ENCODE data around the gene CCDC127.

CCDC127 gene

GRCh38 chr5:190366-191035, 27.5 kb downstream of the CCDC127 start:
- DNase-seq (ENCODE audit: low read depth in 2 of 3, low spot score in 1 of 3): no peak

- DNase-seq (ENCODE audit: low read depth in 2 of 3, low spot score in 1 of 3): no peak
These were observed 28.0 kb downstream of the CCDC127 start for GRCh38 chr5:189976-190365.

GRCh38 chr5:189486-189885, 28.5 kb downstream of the CCDC127 start:
- DNase-seq (ENCODE audit: low read depth in 2 of 3, low spot score in 1 of 3): no peak

- DNase-seq (ENCODE audit: low read depth in 2 of 3, low spot score in 1 of 3): peak; percentile 82 to 92 (median 83)
These were observed 29.2 kb downstream of the CCDC127 start for GRCh38 chr5:188488-189481.

GRCh38 chr5:187617-188451, 30.1 kb downstream of the CCDC127 start:
- DNase-seq (ENCODE audit: low read depth in 2 of 3, low spot score in 1 of 3): no peak

- DNase-seq (ENCODE audit: low read depth in 2 of 3, low spot score in 1 of 3): no peak
These were observed 30.9 kb downstream of the CCDC127 start for GRCh38 chr5:187042-187431.

GRCh38 chr5:186091-187041, 31.6 kb downstream of the CCDC127 start:
- DNase-seq (ENCODE audit: low read depth in 2 of 3, low spot score in 1 of 3): no peak

- DNase-seq (ENCODE audit: low read depth in 2 of 3, low spot score in 1 of 3): no peak
These were observed 32.6 kb downstream of the CCDC127 start for GRCh38 chr5:185095-186070.

- no peak for DNase-seq (ENCODE audit: low read depth in 2 of 3, low spot score in 1 of 3)
These were observed 33.5 kb downstream of the CCDC127 start for GRCh38 chr5:184471-184870.

GRCh38 chr5:182126-182525, 35.8 kb downstream of the CCDC127 start:
- DNase-seq (ENCODE audit: low read depth in 2 of 3, low spot score in 1 of 3): no peak

- DNase-seq (ENCODE audit: low read depth in 2 of 3, low spot score in 1 of 3): no peak
These were observed 36.4 kb downstream of the CCDC127 start for GRCh38 chr5:181566-181965.

- no peak for DNase-seq (ENCODE audit: low read depth in 2 of 3, low spot score in 1 of 3)
These were observed 36.8 kb downstream of the CCDC127 start for GRCh38 chr5:181160-181559.

- no peak for DNase-seq (ENCODE audit: low read depth in 2 of 3, low spot score in 1 of 3)
These were observed 37.6 kb downstream of the CCDC127 start for GRCh38 chr5:180286-180918.

GRCh38 chr5:179401-179800, 38.6 kb downstream of the CCDC127 start:
- no peak for DNase-seq (ENCODE audit: low read depth in 2 of 3, low spot score in 1 of 3)

GRCh38 chr5:178110-178509, 39.8 kb downstream of the CCDC127 start:
- DNase-seq (ENCODE audit: low read depth in 2 of 3, low spot score in 1 of 3): no peak

GRCh38 chr5:176296-176823, 41.6 kb downstream of the CCDC127 start:
- no peak for DNase-seq (ENCODE audit: low read depth in 2 of 3, low spot score in 1 of 3)

- DNase-seq (ENCODE audit: low read depth in 2 of 3, low spot score in 1 of 3): no peak
These were observed 43.0 kb downstream of the CCDC127 start for GRCh38 chr5:174876-175465.

- no peak for DNase-seq (ENCODE audit: low read depth in 2 of 3, low spot score in 1 of 3)
These were observed 43.7 kb downstream of the CCDC127 start for GRCh38 chr5:174291-174600.
